GM19455 (cell line): Measurements from ENCODE around the gene MORN1.

Experiments used
- ATAC-seq: cut with Tn5 transposase; IDR thresholded peaks from one replicate; pipeline ENCODE4 v1.9.1; 2021; ENCODE audit not compliant: unreplicated experiment

MORN1 gene

DNA sequence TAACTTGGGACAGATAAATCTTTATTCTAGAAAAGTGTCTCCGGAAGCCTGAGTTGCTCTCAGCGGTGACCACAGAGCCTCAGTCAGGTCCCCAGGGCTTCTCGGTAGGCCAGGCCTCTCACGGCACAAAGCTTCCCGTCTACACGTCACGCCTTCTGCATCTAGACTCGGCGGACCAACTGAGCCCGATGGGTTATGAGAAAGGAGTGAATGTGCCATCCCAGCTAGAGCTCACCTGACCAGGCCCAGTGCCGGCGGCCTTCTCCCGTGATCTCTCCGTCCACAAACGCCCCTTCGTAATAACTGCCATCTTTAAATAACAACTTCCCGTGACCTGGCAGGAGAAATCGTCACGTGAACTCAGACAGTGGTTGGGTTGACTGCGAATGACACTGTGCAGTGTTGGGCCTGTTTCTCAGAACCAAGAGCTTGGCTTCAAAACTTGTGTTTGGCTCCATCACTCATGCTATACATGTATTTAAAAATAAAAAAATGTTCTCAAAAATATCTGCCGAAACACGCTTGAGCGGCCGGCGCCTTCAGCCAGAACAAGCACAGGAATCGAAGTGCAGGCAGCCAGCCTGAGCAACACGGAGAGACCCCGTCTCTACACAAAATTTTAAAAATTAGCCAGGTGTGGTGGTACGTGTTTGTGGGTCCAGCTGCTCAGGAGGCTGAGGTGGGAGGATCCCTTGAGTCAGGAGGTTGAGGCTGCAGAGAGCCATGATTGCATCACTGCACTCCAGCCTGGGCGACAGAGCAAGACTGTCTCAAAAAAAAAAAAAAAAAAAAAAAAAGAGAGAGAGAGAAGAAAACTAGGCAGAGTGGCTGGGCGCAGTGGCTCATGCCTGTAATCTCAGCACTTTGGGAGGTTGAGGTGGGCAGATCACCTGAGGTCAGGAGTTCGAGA lies 3.1 kb downstream of the MORN1 start:
- ATAC-seq, result no peak

DNA sequence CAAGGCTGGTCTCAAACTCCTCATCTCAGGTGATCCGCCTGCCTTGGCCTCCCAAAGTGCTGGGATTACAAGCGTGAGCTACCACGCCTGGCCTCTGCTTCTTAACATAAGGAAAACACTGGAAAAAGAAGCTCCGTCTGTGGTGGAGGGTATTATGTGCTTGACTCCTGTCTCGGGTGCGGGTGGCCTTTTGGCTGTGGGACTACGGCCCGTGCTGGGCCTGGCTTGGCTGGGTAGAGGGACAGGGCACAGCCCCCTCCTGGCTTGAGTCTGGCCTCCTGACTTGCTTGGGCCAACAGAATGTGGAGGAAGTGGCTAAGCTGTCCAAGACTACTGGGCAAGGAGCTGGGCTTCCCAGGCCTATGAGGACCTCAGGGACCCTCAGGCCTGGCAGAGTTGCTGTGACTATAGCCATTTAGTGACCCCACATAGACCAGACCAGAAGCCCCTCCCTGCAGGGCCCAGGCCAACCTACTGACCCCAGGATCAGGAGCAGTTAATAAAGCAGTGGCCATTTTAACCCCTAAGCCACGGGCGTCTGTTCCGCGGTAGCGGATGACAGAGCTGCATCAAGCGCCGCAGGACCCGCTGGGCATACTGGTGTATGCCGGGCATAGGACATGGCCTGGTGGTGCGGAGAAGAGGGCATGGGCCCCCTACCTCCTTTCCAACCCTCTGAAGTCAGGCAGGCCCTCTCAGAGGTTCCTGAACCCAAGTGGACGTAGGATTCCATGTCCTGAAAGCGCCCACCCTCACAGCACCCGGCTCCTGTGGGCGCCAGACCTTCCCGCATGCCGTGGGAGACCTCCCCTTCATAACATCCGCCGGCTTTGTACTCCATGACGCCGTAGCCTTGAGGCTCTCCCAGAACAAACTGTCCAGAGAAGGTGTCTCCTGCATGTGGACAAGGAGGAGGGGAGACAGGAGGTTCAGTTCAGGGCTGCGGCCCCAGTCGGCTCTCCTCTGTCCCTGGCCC lies 4.4 kb downstream of the MORN1 start:
- ATAC-seq, result no peak

DNA sequence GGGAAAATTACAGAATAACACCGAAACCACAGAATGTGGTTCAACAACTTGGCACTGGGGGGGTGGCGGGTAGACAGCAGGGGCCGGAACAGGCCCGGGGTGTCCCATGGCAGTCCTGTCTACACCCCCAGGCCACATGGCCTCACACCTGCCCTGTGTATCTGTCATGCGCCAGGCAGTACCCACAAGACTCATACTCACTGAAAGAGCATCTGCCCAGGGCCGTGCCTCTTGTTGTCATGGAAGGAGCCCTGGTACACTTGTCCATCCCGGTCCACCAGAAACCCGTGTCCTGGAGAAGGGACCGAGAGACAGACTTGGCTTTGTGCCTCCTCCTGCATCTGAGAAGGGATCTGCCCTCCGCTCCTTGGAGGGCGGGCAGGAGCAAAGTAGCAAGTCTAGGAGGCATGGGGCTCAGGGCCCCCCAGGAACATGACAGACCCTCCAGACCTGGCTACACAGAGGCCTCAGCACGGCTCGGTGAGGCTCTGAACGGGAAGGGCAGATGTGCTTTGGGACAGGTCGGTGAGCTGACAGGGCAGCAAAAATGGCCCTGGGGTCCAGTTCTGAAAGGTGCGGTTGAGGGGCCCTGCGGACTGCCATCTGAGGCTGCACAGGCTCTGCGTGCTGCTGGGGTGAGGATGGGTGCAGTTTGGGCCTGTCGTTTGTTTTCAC lies 5.6 kb downstream of the MORN1 start:
- no peak for ATAC-seq

DNA sequence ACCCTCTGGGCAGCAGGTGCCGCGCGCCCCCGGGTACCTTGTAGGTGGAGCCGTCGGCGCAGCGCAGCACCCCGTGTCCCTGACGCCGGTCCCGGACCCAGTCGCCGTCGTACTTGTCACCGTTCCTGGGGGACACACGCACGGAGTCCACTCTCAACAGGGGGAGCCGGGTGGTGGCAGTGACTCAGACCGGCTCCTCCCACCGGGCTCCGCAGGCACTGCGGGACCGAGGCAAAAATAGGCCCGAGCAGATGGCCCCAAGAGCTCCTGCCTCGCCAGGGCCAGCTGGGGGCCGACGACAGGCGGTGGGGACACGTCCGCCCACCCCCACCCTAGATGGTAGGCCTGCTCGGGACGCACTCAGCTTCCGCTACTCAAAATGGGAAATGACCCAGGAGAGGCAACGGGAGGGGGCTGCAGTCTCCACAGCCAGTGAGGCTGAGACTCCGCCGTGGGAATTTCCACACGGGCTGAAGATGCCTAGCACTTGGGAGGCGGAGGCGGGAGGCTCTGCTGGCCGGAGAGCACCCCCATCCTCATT lies 6.3 kb downstream of the MORN1 start:
- no peak for ATAC-seq

DNA sequence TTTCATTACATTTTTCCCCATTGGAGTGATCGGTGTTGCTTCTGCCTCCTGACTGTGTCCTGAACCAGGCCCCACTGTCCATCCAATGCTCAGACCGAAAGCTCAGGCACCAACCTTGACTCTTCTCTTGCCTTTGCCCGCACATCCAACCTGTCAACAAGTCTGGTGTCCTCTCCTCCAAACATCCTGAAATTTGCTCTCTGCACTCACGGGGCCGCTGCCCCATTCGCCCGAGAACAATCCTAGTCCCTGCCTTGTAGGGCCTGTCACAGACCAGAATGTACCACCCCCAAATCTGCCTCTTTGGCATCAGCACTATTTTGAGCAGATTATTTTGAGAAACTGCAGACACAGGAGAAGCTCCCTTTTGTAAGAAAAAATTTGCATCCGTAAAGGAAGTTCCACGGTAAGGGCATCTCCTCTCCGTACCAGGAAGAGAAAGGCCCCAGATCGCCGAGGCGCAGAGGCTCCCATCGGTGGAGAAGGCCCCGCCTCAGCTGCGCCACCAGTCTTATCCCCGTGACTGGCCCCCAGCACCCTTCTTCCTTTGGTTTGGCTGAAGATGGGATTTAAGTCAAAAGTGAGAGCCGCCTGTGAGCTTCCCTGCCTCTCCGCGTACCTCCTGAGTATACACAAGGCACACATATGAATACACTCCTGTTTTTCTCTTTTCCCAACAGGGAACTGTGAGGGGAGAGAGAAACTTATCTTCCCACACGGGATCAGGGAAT lies 7.1 kb downstream of the MORN1 start:
- no peak for ATAC-seq

DNA sequence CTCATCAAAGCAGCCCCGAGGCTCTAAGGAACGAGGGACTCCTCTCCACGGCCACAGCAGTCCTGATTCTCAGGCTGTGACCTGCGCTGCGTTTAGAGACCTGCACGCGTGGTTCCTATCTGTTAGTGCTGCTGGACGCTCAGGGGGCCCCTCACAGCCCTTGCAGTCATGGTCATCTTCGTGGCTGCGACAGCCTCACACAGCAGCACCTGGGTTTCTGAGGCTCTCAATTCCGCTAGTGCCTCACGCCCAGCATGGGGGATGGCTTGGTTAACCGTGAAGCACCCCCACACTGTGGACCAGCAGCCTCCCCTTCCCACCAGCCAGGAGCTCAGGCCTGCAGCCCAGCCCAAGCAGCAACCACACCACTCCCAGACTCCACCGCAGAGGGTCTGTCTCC lies 7.8 kb downstream of the MORN1 start:
- ATAC-seq, result no peak

DNA sequence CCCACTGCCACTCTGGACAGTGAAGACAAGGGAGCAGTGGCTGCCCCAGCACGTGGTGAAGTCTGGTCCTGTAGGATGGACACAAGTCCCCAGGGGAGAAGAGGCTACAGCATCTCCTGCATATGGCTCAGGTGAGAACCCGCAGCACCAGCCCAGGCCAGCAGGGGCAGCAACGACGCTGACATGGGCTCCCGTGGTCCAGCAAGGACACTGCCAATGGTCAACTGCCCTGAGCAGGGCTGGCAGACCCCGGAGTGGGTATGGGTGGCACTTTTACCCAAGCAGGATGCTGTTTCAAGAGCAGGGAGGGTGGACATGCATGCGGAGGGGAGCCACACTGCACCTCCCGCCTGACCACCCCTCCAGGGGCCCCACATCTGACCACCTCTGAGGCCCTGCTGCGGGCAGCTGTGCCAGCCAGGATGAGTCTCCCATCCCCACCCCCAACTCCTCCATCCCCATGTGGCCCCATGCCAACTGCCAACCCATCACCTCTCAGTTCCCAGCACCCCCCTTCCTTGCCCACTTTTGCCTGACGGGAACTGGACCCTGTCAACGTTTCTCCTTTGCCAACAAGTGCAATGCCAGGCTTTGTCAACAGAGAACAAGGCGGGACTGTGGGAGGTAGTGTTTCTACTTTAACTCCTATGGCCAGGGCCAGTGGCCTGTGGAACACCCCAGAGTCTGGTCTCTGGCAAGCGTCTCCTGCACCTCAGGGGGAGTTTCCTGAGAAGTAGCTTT lies 8.6 kb downstream of the MORN1 start:
- ATAC-seq, result no peak

DNA sequence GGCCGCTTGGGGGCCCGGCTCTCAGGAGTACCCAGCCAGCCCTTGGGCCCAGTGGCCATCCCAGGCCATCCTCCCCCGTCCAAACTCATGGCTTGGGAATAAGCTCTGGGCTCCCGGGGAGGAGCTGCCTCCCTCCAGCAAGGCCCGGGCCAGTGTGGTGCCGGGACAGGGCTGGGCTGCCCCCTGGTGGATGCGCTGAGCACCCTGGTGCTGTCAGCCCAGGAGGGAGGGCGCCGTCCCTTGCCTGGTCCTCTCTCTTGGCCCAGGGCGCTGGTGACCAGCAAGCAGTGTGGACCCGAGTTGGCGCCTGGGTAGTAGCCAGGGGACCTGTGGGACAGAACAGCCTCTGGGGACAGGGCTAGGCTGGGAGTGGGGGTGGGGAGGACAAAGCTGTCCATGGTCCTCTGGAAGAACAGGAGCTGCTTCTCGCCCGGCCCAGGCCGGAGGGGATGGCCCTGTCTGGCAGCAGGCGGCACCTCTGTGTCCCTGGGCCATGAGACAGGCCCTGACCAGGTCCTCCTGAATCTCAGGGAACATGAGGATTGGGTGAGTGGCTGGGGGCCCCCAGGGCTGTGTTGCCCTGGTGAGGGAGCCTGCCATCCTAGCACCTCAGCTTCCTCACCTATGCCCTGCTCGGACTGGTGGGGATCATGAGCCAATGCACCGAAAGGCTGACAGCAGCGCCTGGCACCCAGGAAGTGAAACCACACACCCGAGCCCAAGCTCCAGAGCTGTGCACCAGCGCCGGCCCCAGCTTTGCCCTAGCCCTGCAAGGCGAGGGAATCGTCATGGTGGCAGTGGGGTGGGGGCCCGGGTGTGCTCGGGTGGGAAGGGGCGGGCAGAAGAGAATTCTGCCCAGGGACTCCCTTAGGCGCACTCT lies 9.4 kb downstream of the MORN1 start:
- ATAC-seq, result no peak

DNA sequence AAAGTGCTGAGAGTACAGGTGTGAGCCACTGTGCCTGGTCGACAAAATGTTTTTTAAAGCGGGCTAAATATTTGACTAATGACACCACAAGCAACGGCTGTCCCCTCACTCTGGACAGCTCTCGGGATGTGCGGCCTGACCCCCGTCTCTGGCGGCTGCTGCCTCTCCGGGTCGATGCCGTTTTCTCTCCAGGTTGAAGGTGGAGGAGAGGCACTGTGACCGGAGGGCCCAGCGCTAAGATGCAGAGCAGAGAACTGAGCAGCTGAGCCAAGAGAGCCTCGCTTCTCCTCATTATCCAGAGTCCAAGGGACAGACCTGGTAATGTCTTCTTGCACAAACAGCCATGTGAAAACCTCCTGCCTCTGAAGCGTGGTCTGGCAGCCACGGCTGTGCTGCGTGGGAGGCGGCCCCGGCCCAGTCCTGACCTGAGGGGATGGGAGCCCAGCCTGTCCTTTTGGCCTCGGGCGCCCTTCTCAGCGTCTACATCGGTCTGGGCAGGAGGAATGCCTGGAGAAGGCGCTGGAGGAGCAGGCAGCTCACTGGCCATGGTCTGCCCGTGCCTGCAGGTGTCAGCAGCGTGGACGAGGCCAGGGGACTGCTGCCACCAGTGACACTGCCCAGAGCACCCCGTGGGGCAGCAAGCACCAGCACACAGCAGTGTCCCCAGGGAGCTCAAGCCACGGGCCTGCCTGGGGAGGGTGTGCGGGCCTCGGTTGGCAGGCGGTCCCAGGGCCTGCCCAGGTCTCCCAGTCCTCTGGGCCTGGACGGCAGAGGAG lies 10.3 kb downstream of the MORN1 start:
- no peak for ATAC-seq

DNA sequence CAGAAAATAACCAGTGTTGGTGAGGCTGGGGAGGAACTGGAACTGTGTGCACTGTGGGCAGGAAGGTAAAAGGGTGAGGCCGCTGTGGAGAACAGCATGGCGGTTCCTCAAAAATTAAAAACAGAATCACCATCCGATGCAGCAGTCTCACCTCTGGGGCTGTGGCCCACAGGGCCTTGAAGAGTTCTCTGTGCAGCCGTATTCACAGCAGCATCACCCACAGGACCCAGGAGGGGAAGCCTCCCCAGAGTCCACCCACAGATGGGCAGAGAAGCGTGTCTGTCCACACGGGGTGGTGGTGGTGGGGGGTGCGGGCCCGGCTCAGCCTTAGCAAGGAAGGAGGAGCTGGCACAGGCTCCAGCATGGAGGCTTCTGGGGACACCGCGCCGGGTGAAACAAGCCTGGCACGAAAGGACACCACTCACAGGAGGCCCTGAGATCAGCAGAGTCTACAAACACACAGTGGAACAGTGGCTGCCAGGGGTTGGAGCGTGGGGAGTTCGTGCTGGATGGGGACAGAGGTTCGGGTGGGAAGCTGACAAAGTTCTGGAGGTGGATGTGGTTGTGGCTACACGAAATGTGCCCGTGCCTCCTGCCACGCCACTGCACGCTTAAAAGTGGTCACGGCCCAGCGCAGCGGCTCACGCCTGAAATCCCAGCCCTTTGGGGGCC lies 11.5 kb downstream of the MORN1 start:
- no peak for ATAC-seq

DNA sequence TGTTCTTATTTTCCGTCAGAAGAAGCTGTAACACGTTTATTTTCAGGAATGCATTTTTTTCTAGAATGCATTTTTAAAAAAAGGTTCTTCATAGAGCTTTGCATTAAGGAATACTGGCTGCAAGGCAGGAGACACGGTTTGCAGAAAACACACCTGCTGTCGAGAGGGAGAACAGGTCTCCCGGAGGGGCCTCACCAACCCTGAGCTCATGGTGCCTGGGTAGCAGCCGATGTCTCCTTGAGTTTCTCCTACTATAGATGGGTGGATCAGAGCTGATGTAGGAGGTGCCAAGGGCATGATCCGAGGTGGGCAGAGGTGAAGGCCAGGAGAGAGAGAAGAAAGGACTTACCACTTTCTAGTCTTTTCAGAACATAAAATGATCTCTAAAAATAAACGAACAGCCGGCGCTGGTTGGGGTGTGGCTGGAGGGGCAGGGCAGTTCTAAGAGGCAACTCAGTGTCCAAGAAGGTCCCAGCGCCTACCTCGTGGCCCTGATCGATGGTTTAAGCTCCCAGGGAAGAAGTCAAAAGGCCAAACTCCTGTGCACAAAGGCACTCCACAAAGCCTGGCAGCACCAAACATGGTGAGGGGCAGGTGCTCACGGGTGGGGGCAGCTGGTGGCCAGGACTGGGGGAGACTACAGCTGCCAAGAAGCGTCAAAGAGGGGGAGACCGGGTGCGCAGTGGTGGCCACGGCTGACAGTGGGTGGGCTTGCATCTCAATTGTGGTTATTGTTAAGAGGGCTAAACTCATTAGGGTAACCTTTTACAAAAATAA lies 12.2 kb downstream of the MORN1 start:
- no peak for ATAC-seq

DNA sequence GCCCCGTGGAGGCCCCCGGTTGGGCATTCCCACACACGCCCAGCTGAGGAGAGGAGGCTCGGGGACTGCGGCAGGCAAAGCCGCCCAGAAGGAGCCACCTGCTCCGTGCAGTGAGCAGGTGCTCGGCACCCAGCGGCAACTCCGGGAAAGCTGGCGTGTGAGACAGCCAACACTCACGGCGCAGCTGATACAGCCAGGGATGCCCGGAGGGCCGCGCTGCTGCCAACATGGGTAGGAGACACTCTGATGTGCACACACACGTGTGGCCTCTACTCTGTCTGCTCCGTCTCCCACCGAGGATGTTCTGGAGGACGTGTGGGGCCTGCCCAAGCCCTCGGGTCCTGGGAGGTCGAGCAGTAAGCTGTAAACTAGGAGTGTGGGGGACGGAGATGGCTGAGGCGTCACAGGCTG lies 12.9 kb downstream of the MORN1 start:
- ATAC-seq, result no peak

DNA sequence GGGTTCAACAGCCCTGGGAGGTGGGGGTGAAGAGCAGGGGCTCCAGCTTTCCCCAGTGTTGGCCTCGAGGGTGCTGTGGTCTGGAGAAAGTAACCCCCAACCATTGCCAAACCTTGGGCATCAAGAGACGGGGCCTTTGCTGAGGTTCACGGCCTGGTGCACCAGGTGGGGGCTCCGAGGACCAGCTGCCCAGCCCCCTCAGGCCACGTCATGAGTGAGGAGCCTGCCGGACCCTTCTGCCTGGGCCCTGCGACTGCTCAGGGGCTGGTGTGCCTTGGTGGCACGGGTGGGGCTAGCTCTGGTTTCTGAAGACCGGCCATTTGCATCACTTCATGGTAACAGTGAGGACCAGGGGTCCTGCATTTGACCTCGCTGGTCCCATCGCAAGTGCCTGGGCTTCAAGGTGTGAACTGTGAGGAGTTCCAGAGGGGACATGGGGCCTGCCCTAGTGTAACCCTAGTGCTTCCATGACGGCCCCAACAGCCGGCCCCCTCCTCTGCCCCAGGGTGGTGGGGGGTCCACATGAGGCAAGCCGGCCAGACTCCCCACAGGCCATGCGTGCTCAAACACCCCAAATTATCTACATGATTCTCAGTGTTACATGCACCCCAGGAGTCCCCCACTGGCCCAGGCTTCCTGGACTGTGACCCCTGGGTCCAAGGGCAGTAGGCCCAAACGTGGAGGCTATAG lies 13.5 kb downstream of the MORN1 start:
- no peak for ATAC-seq

DNA sequence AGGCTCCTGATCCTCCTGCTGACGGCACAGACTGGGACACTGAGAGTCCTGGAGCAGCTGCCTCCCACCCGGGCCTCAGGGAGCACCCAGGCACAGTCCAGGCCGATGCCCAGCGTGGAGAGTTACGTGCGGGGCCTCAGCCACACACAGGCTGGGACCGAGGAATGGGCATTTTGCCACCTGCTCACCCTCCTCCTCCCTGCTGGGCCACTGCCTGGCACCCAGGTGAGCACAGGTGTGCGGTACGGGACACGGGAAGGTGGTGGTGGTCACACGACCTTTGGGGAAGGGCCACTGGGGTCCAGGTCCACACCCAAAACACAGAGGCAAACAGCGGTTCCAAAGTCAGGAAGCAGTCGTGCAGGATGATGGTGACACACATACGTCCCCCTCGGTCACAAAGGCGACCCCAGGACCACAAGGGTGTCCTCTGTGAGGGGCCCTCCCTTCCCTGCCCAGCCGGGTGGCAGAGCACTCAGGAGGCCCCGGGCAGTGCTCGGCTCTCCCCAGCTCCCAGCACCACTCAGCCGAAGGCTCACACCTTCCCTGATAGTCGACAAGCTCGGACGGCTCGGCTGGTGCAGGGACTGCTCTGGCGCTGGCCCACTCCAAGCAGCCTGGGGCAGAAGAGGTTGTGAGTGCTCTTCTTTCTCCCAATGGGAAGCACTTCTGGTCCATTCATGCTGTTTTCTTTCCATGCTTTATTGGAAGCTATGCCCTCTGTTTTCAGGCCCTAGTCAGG lies 14.3 kb downstream of the MORN1 start:
- ATAC-seq, result no peak

DNA sequence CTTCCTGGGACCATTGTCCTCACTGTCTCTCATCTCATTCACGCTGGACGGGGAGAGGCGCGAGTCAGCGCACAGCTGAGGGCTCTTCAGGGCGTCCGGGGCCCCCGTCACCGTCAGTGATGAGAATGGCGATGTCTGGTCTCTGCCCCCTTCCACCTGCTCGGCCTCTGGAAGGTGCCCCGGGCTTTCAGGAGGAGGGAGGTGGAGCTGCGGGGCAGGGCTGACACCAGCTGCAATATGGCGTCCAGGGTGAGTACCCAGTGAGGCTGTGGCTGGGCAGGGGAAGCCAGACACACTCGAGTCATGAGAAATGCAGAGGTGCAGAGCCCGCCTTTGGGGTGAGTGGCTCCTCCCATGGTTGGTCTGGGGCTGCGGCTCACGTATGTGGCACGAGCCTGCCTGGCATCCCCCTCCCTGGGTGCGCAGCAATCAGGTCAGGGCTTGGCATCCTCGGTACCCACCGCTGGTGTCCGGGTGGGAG lies 15.1 kb downstream of the MORN1 start:
- ATAC-seq, result no peak
